ENCODE results near the gene COMMD9.

COMMD9 gene

GRCh38 chr11:36251823-36252222 is 37.4 kb downstream of the COMMD9 start:
- no peak for DNase-seq

- DNase-seq = no peak
Observed at GRCh38 chr11:36249246-36249645, 40.0 kb downstream of the COMMD9 start.

GRCh38 chr11:36248436-36248835 is 40.8 kb downstream of the COMMD9 start:
- no peak for DNase-seq

GRCh38 chr11:36247493-36247892 is 41.7 kb downstream of the COMMD9 start:
- no peak for DNase-seq

- DNase-seq = no peak
Observed at GRCh38 chr11:36243641-36244040, 45.6 kb downstream of the COMMD9 start.

- no peak for DNase-seq
Observed at GRCh38 chr11:36241497-36241896, 47.7 kb downstream of the COMMD9 start.

- DNase-seq = no peak
Observed at GRCh38 chr11:36240801-36241200, 48.4 kb downstream of the COMMD9 start.

- DNase-seq = no peak
Observed at GRCh38 chr11:36240173-36240572, 49.1 kb downstream of the COMMD9 start.

- no peak for DNase-seq
Observed at GRCh38 chr11:36239636-36240035, 49.6 kb downstream of the COMMD9 start.

GRCh38 chr11:36238881-36239280 is 50.3 kb downstream of the COMMD9 start:
- no peak for DNase-seq

GRCh38 chr11:36238036-36238631 is 51.1 kb downstream of the COMMD9 start:
- DNase-seq = no peak

- DNase-seq = no peak
Observed at GRCh38 chr11:36237391-36237790, 51.8 kb downstream of the COMMD9 start.

GRCh38 chr11:36235750-36236149 is 53.5 kb downstream of the COMMD9 start:
- DNase-seq = no peak

- no peak for DNase-seq
Observed at GRCh38 chr11:36234825-36235224, 54.4 kb downstream of the COMMD9 start.

- DNase-seq = no peak
Observed at GRCh38 chr11:36233204-36233603, 56.0 kb downstream of the COMMD9 start.

GRCh38 chr11:36230779-36231699 is 58.2 kb downstream of the COMMD9 start:
- no peak for DNase-seq

- DNase-seq = no peak
Observed at GRCh38 chr11:36229091-36229705, 60.0 kb downstream of the COMMD9 start.

GRCh38 chr11:36228689-36229088 is 60.5 kb downstream of the COMMD9 start:
- DNase-seq = no peak

GRCh38 chr11:36227044-36227443 is 62.2 kb downstream of the COMMD9 start:
- no peak for DNase-seq

- no peak for DNase-seq
Observed at GRCh38 chr11:36224209-36224882, 64.9 kb downstream of the COMMD9 start.

GRCh38 chr11:36222831-36223635 is 66.2 kb downstream of the COMMD9 start:
- no peak for DNase-seq
